BLaER1 (cell line): ENCODE data around the gene TTN.

Source experiments
- H3K27ac ChIP-seq: shearing (Covaris generic); formaldehyde crosslinking; 2 replicates; pipeline ENCODE4 v1.8.1; 2022
- H3K27me3 ChIP-seq: shearing (Covaris generic); formaldehyde crosslinking; 2 replicates; pipeline ENCODE4 v1.8.1; 2022
- H3K36me3 ChIP-seq: shearing (Covaris generic); formaldehyde crosslinking; 2 replicates; pipeline ENCODE4 v1.8.1; 2022
- H3K4me1 ChIP-seq: shearing (Covaris generic); formaldehyde crosslinking; 2 replicates; pipeline ENCODE4 v1.8.1; 2022
- H3K4me2 ChIP-seq: shearing (Covaris generic); formaldehyde crosslinking; 2 replicates; pipeline ENCODE4 v1.8.1; 2022
- H3K4me3 ChIP-seq: shearing (Covaris generic); formaldehyde crosslinking; 2 replicates; pipeline ENCODE4 v1.8.1; 2022
- H3K9ac ChIP-seq: shearing (Covaris generic); formaldehyde crosslinking; 2 replicates; pipeline ENCODE4 v1.8.1; 2022
- H3K9me3 ChIP-seq: shearing (Covaris generic); formaldehyde crosslinking; 2 replicates; pipeline ENCODE4 v1.8.1; 2022
- H4K20me1 ChIP-seq: shearing (Covaris generic); formaldehyde crosslinking; 2 replicates; pipeline ENCODE4 v1.8.1; 2022
- Cebpa-rat ChIP-seq: shearing (Covaris generic); IDR thresholded peaks from 2 replicates; pipeline ENCODE4 v1.8.1; 2022

The TTN gene

DNA sequence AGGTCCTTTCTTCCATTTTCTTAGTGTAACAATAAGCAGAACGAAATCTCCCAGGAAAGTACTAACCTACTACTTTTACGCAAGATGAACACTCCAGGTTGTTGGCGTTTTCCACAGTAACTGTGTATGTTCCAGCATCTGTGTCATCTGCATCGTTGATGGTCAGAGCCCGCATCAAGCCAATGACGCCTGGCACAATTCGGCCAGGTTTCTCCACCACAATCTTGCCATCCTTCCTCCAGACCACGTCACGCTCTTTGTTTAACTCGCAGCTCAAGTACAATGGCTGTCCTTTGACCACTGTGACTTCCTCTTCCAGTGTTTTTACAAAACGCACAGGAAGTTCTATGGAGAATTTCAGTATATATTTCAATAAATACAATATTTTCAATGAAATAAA, 171.3 kb downstream of the TTN start:
- TF ChIP-seq Cebpa-rat, result no peak
- no peaks in the 10 kb centered on the region for H3K27me3 ChIP-seq
- H3K4me2 ChIP-seq, result no peak overlapping the region
- H3K4me3 ChIP-seq, result no peak overlapping the region
- no peak overlapping the region for H3K9ac ChIP-seq
- H4K20me1 ChIP-seq, result no peaks in the 10 kb centered on the region
- H3K27ac ChIP-seq, result no peak overlapping the region
- no peaks in the 10 kb centered on the region for H3K4me1 ChIP-seq
- no peaks in the 10 kb centered on the region for H3K9me3 ChIP-seq
- H3K36me3 ChIP-seq, result no peaks in the 10 kb centered on the region

DNA sequence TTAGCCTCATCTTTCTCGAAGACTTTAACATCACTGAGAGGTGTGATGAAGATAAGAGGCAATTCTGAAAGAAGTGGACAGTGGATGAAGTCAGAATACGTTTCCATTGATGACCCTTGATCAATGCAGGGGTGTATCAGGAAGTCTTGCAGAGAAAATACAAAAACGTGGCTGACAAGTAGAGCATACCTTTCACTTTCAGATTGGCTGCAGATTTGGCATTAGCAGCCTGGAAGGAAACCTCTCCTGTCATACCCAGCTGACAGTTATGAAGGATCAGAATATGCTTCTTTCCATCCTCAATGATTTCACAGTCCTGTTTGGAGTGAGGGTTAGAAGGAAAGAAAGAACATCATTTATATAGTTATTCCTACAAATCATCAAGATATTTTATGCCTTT, 174.5 kb downstream of the TTN start:
- no peaks in the 10 kb centered on the region for H3K4me1 ChIP-seq
- H4K20me1 ChIP-seq, result no peaks in the 10 kb centered on the region
- no peak overlapping the region for H3K27ac ChIP-seq
- H3K4me2 ChIP-seq, result no peak overlapping the region
- no peak overlapping the region for H3K4me3 ChIP-seq
- TF ChIP-seq Cebpa-rat, result no peak
- H3K27me3 ChIP-seq, result no peaks in the 10 kb centered on the region
- no peaks in the 10 kb centered on the region for H3K9me3 ChIP-seq
- H3K9ac ChIP-seq, result no peak overlapping the region
- no peaks in the 10 kb centered on the region for H3K36me3 ChIP-seq

DNA sequence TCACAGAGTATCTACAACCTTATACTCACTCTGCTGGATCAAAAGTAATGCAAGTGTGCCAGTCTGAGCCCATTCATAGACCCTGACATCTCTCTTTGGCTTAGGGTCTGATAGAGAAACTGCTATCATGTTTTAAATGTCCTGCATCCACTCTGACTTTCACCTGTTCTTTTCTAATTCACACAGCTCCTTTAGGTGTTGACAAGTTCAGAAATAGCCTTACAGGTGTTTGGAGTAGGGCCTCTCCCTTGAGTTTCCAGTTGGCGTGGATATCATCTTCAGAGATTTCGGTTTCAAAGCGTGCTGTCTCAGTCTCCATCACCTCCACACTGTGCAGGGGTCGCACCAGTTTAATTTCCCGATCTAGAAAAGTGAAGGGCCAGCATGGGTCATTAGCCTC, 176.6 kb downstream of the TTN start:
- Histone ChIP-seq H3K27me3 (no peaks in the 10 kb centered on the region), H3K27ac (no peak overlapping the region), H4K20me1 (no peaks in the 10 kb centered on the region), H3K9ac (no peak overlapping the region), H3K4me1 (no peaks in the 10 kb centered on the region), H3K9me3 (no peaks in the 10 kb centered on the region), H3K4me3 (no peak overlapping the region), H3K4me2 (no peak overlapping the region), H3K36me3 (no peaks in the 10 kb centered on the region)
- no peak for TF ChIP-seq Cebpa-rat

DNA sequence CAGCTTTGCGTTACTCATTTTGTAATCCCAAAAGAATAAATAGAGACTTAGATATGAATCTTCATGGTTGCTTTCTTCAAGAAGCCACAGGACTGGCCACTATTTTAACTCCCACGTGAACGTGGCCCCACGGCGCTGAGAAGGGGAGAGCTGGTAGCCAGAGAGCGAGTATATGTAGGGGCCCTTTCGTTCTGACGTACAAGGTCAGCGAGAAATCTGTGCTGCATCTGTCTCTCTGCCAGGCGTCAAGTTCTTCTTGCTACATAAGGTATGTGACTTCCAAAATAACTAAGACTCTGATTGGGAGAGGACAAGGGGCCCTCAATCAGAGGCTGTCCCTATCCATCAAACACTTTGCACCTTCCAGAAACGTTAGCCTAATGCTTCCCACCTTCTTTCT, 177.8 kb downstream of the TTN start:
- Histone ChIP-seq H3K9ac (no peak overlapping the region), H3K9me3 (no peaks in the 10 kb centered on the region), H3K27me3 (no peaks in the 10 kb centered on the region), H3K36me3 (no peaks in the 10 kb centered on the region), H4K20me1 (no peaks in the 10 kb centered on the region), H3K4me1 (no peaks in the 10 kb centered on the region), H3K27ac (no peak overlapping the region), H3K4me3 (no peak overlapping the region), H3K4me2 (no peak overlapping the region)
- TF ChIP-seq Cebpa-rat, result no peak

DNA sequence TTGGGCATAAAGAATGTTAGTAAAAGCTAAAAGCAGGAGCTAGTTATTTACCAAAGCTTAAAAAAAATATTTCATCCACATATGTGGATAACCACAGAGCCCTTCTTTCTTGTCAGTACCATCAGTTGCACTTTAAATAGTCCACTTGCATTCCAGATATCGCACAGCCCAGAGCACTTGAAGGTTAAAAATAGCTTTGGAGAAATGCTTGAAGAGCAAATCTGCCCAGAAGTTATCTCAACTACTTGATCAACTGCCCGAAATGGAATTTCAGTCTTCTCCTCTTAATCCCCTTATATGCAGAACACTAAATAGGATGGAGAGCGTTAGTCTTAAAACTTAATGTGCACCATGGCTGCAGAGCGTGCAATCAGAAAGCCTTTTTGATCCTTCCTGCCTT, 178.6 kb downstream of the TTN start:
- Histone ChIP-seq H3K36me3 (no peaks in the 10 kb centered on the region), H3K4me1 (no peaks in the 10 kb centered on the region), H3K9me3 (no peaks in the 10 kb centered on the region), H3K9ac (no peak overlapping the region), H3K4me2 (no peak overlapping the region), H3K4me3 (no peak overlapping the region), H3K27me3 (no peaks in the 10 kb centered on the region), H4K20me1 (no peaks in the 10 kb centered on the region), H3K27ac (no peak overlapping the region)
- TF ChIP-seq Cebpa-rat, result no peak

DNA sequence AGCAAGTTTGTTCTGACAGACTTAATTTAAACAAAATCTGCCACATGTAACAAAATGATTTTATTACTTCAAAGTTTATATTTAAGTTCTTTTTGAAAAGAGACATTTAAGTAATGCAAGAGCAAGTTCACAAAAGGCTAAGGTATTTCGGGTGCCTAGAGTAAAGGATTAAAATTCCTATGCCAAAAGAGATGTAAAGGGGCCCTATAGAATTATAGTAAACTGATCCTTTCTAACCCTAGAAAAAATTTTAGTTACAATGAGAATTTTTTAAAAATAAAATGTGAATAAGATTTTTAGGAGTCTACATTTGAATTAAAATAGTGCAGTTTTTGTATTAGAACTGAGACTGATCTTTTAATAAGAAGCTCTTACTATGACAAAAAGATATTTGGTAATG, 179.8 kb downstream of the TTN start:
- no peak overlapping the region for H3K9ac ChIP-seq
- no peaks in the 10 kb centered on the region for H3K4me1 ChIP-seq
- H3K4me2 ChIP-seq, result no peak overlapping the region
- H3K4me3 ChIP-seq, result no peak overlapping the region
- H4K20me1 ChIP-seq, result no peaks in the 10 kb centered on the region
- no peaks in the 10 kb centered on the region for H3K36me3 ChIP-seq
- H3K27ac ChIP-seq, result no peak overlapping the region
- TF ChIP-seq Cebpa-rat, result no peak
- H3K27me3 ChIP-seq, result no peaks in the 10 kb centered on the region
- H3K9me3 ChIP-seq, result no peaks in the 10 kb centered on the region

DNA sequence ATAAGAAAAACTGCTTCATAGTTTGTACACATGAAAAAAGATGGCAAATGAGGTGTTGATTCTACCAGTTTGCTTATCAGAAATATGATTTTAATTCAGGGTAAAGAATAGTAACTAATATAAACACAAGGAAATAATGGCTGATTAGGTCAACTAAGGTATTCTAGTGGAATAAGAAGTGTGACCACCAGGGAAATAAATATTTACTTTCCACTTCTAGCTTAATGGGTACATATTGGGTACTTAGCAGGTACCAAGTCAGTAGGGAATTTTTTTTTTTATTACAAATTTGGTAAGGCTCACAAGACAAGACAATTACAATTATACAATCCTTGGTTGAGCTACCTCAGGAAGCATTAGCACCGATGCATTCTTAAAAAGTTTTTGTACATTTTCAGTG, 191.3 kb downstream of the TTN start:
- H3K9ac ChIP-seq, result no peak overlapping the region
- no peaks in the 10 kb centered on the region for H4K20me1 ChIP-seq
- no peaks in the 10 kb centered on the region for H3K9me3 ChIP-seq
- TF ChIP-seq Cebpa-rat, result no peak
- no peak overlapping the region for H3K27ac ChIP-seq
- no peak overlapping the region for H3K4me2 ChIP-seq
- no peaks in the 10 kb centered on the region for H3K4me1 ChIP-seq
- no peaks in the 10 kb centered on the region for H3K36me3 ChIP-seq
- H3K27me3 ChIP-seq, result no peaks in the 10 kb centered on the region
- no peak overlapping the region for H3K4me3 ChIP-seq

DNA sequence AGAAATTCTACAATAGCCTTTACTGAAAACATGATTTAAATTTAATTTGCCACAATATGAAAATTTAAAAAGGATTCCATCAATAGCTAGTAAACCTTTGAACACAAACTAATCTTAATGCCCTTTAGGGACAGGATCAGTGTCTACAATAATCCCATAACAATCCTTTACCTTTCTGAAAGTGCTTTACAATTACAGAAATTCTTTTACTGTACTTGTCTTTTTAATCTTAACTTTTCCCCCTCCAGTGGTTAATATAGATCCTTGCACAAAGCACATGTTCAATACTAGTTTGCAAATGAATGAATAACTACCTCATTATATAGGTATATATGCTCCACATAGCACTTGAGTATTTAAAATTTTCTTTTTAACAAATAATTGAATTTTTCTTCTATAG, 204.3 kb downstream of the TTN start:
- Histone ChIP-seq H3K27ac (no peak overlapping the region), H3K9me3 (no peaks in the 10 kb centered on the region), H3K9ac (no peak overlapping the region), H3K4me3 (no peak overlapping the region), H3K36me3 (no peaks in the 10 kb centered on the region), H3K4me2 (no peak overlapping the region), H3K27me3 (no peaks in the 10 kb centered on the region), H3K4me1 (no peaks in the 10 kb centered on the region), H4K20me1 (no peaks in the 10 kb centered on the region)
- no peak for TF ChIP-seq Cebpa-rat

DNA sequence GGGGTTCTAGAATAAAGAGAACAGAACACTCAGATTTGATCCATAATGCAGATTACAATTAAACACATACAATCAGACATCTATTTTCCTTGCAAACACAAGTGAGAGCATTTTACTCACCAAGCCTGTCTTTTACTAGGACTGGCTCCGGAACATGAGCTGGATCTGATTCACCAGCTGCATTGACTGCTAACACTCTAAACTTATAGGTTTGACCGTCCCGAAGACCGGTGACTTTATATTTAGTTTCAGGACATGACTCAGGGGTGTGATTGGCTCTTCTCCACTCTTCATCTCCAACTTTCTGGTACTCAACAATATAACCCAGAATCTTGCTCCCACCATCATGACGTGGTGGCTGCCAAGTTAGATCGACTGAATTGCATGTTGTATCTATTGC, 214.6 kb downstream of the TTN start:
- no peak overlapping the region for H3K4me2 ChIP-seq
- no peaks in the 10 kb centered on the region for H3K9me3 ChIP-seq
- no peak for TF ChIP-seq Cebpa-rat
- H3K27ac ChIP-seq, result no peak overlapping the region
- no peaks in the 10 kb centered on the region for H3K36me3 ChIP-seq
- no peak overlapping the region for H3K4me3 ChIP-seq
- no peaks in the 10 kb centered on the region for H3K27me3 ChIP-seq
- no peaks in the 10 kb centered on the region for H3K4me1 ChIP-seq
- no peaks in the 10 kb centered on the region for H4K20me1 ChIP-seq
- H3K9ac ChIP-seq, result no peak overlapping the region

DNA sequence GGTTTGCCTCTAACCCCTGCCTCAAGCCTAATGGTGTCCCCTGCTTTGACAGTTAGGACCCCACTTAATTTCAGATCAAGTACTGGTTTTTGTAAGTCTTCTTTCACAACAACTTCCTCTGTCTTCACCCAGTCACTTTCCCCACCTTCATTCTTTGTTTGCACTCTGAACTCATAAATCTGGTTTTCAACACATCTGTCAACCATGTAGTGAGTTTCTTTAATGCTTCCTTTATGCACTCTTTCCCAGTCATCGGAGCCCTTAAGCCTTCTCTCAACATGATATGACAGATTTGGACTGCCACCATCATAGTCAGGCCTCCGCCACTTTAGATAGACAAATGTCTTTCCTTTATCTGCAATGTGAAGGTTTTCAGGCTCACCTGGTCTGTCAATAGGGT, 217.9 kb downstream of the TTN start:
- H3K36me3 ChIP-seq, result no peaks in the 10 kb centered on the region
- no peaks in the 10 kb centered on the region for H3K27me3 ChIP-seq
- H4K20me1 ChIP-seq, result no peaks in the 10 kb centered on the region
- H3K27ac ChIP-seq, result no peak overlapping the region
- H3K4me2 ChIP-seq, result no peak overlapping the region
- H3K4me3 ChIP-seq, result no peak overlapping the region
- no peak for TF ChIP-seq Cebpa-rat
- no peaks in the 10 kb centered on the region for H3K4me1 ChIP-seq
- H3K9me3 ChIP-seq, result no peaks in the 10 kb centered on the region
- H3K9ac ChIP-seq, result no peak overlapping the region

DNA sequence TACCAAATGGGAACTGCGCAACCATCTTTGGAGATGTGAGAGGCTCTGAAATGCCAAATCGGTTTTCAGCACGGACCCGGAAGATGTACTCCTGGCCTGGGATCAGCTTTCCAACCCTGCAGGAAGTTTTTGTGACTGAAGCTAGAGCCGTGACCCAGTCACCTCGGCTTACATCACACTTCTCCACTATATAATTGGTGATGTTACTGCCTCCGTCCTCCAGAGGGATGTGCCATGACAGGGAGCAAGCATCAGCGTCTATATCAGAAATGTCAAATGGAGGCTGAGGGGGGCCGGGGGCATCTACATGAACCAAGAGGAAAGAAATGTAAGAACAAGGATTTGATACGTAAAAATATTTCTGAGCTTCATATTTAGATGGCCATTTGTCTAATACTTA, 222.6 kb downstream of the TTN start:
- Histone ChIP-seq H3K36me3 (0 out of 2 replicates have a peak, but pooled peaks cover 3% of the 10 kb centered on the region), H3K4me3 (no peak overlapping the region), H3K27me3 (no peaks in the 10 kb centered on the region), H3K27ac (no peak overlapping the region), H3K9me3 (no peaks in the 10 kb centered on the region), H3K4me2 (no peak overlapping the region), H3K4me1 (no peaks in the 10 kb centered on the region), H3K9ac (no peak overlapping the region), H4K20me1 (no peaks in the 10 kb centered on the region)
- TF ChIP-seq Cebpa-rat, result no peak
